ENCODE measurements around the gene AK9. TPM values are rescaled to one million over a fixed set of nuclear protein-coding genes. Genes with fewer than 3 reads are reported as not detected.

The AK9 gene
- total and polyA plus RNA-seq, 2 of the 8 experiments (the other 6 are each of a cell fraction or from before 2014, with no cell fraction given): 1.8 to 2.2 TPM

DNA sequence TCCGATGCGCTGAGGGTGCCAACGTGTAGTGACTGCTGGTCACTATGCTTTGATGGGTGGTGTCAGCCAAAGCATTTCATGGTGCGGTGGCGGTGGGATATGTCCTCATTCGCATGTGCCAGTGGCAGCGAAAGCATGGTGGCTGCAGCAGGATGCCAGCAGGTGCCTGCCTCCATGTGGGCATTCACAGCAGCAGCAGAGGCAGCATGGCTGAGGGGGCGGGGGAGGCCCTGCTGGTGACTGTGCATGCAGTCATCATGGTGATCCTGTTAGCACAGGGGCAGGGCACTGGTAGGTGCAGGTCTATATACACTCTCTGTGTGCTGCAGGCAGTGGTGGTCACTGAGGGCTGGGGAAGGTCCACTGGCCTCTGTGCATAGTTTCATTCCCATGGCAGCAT is 22.1 kb upstream of the AK9 start:
- Histone ChIP-seq H4K8ac (ENCODE audit: extremely low read depth, insufficient read depth, low read length) (0 out of 2 replicates have a peak overlapping the region, but pooled peaks have one; percentile 57), H2AFZ (ENCODE audit: low read length) (no peak overlapping the region), H4K20me1 (replicated peaks in 1 of 2; ENCODE audit: control insufficient read depth in 1 of 2, insufficient read depth in 2 of 2, low read length in 2 of 2) (peaks cover 0 to 2% of the 10 kb centered on the region in 2 experiments), H2BK120ac (replicated peaks; ENCODE audit: low read depth, low read length) (no peak overlapping the region), H3K23me2 (ENCODE audit: low read depth, low read length) (no peaks in the 10 kb centered on the region), H3K27me3 (replicated peaks in 1 of 4; ENCODE audit: control insufficient read depth in 3 of 4, extremely low read depth in 1 of 4, insufficient read depth in 3 of 4, low read length in 3 of 4) (no peaks in the 10 kb centered on the region), H3K56ac (replicated peaks; ENCODE audit: insufficient read length, low read depth, low read length) (no peak overlapping the region), H3K79me2 (ENCODE audit: control insufficient read depth in 1 of 2, insufficient read depth in 2 of 2, low read length in 2 of 2) (peaks cover 0 to 36% of the 10 kb centered on the region in 2 experiments; a peak in 3 of 4 replicates), H2BK15ac (ENCODE audit: low read length) (no peak overlapping the region), H3K4me3 (ENCODE audit: extremely low read depth in 1 of 4, insufficient read depth in 2 of 4, low read depth in 3 of 4, low read length in 4 of 4) (no peak overlapping the region), H2AK5ac (ENCODE audit: low read depth, low read length) (0 out of 2 replicates have a peak overlapping the region, but pooled peaks have one; percentile 79), H3K4ac (replicated peaks; ENCODE audit: insufficient read length, low read depth, low read length) (no peak overlapping the region), H2BK5ac (ENCODE audit: low read depth, low read length) (peak overlapping the region; percentile 53; the same call in 1 of the 2 replicates), H3K18ac (ENCODE audit: extremely low read depth, low read length) (peak overlapping the region; percentile 6; the same call in 1 of the 2 replicates), H2BK12ac (ENCODE audit: low read depth, low read length) (no peak overlapping the region), H3K23ac (ENCODE audit: insufficient read length) (no peak overlapping the region), H4K91ac (replicated peaks; ENCODE audit: insufficient read length, low read length) (peak overlapping the region; percentile 8), H3K27ac (ENCODE audit: low read depth, low read length) (no peak overlapping the region), H3K36me3 (ENCODE audit: control insufficient read depth in 2 of 4, insufficient read depth in 4 of 4, low read length in 3 of 4) (no peaks in the 10 kb centered on the region; a peak in 1 of 8 replicates), H3K9me3 (ENCODE audit: insufficient read depth in 2 of 2, low read depth in 1 of 2, low read length in 1 of 2) (peaks cover 0 to 1% of the 10 kb centered on the region in 2 experiments; a peak in 2 of 4 replicates), H2BK20ac (ENCODE audit: low read length) (no peak overlapping the region), H3K4me1 (replicated peaks in 1 of 4; ENCODE audit: control insufficient read depth in 3 of 4, insufficient read depth in 4 of 4, low read length in 3 of 4) (no peaks in the 10 kb centered on the region), H3K14ac (ENCODE audit: insufficient read length) (no peak overlapping the region), H3K9ac (replicated peaks in 1 of 4; ENCODE audit: extremely low read depth in 1 of 4, low read depth in 3 of 4, low read length in 3 of 4) (no peak overlapping the region), H3K79me1 (ENCODE audit: low read depth, low read length) (no peaks in the 10 kb centered on the region; the same call in 1 of the 2 replicates), H3K4me2 (ENCODE audit: insufficient read depth in 1 of 2, low read depth in 2 of 2, low read length in 2 of 2) (no peak overlapping the region), H4K5ac (ENCODE audit: insufficient read length, low read depth, low read length) (no peak overlapping the region)
- no peak for DNase-seq (ENCODE audit: low read depth in 1 of 2, low spot score in 2 of 2)
- POLR2A ChIA-PET (ENCODE audit: partially characterized antibody): no interaction called here
- no peak for FAIRE-seq
- WGBS, 2 experiments (ENCODE audit: extremely low coverage in 1 of 2, insufficient coverage in 1 of 2, insufficient read length in 1 of 2, insufficient replicate concordance in 2 of 2, low coverage in 1 of 2, low lambda C conversion rate in 2 of 2, missing lambda C conversion rate in 1 of 2): 81% methylated on average over 8 of the region's 8 CpGs; no CpG with 5 or more reads in 1 of the 2 experiments
- CTCF ChIA-PET (ENCODE audit: partially characterized antibody): interaction anchor here (1.0 to 4.8 kb wide), 6 partner anchors 9 to 326 kb away, joined by 3 to 27 read pairs (median 4); no protein-coding TSS in a partner anchor
- TF ChIP-seq, protein P1, sequence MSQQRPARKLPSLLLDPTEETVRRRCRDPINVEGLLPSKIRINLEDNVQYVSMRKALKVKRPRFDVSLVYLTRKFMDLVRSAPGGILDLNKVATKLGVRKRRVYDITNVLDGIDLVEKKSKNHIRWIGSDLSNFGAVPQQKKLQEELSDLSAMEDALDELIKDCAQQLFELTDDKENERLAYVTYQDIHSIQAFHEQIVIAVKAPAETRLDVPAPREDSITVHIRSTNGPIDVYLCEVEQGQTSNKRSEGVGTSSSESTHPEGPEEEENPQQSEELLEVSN (IDR thresholded peaks at IDR 0.05): no peak
- TF ChIP-seq EGR1 (IDR thresholded peaks at IDR 0.05; ENCODE audit: borderline replicate concordance, low read depth, low read length) (no peak), CTBP2 (IDR thresholded peaks at IDR 0.05; ENCODE audit: borderline replicate concordance, insufficient read depth, insufficient read length, low read length) (no peak), KDM4A (IDR thresholded peaks at IDR 0.05; ENCODE audit: low read depth, low read length, severe bottlenecking) (no peak), NRF1 (IDR thresholded peaks at IDR 0.05; ENCODE audit: low read depth, low read length) (no peak), GABPA (IDR thresholded peaks at IDR 0.05; ENCODE audit: borderline replicate concordance, insufficient read depth, low read length) (no peak), CEBPB (IDR thresholded peaks at IDR 0.05; ENCODE audit: low read depth, low read length) (no peak), POLR2A (IDR thresholded peaks at IDR 0.05; ENCODE audit: control extremely low read depth in 1 of 2, low read depth in 2 of 2, low read length in 2 of 2) (no peak), GTF2F1 (IDR thresholded peaks at IDR 0.05; ENCODE audit: borderline replicate concordance, low read depth, low read length) (no peak), CHD2 (IDR thresholded peaks at IDR 0.05; ENCODE audit: low read length) (no peak), CBX5 (IDR thresholded peaks at IDR 0.05; ENCODE audit: low read depth, low read length) (no peak), SP2 (IDR thresholded peaks at IDR 0.05; ENCODE audit: low read length) (no peak), RXRA (IDR thresholded peaks at IDR 0.05; ENCODE audit: insufficient read depth, low read depth, low read length) (no peak), SP1 (IDR thresholded peaks at IDR 0.05; ENCODE audit: low read depth, low read length) (no peak)
